Measurements from ENCODE around the gene ENOX1. TPM values are rescaled to one million over a fixed set of nuclear protein-coding genes. Genes with fewer than 3 reads are reported as not detected.

Gene ENOX1
- polyA plus RNA-seq, 3 donors: 0.04 TPM; not detected in 2

- no peak for TF ChIP-seq CTCF (IDR thresholded peaks at IDR 0.05)
- no peak for DNase-seq
- H2AFZ ChIP-seq (ENCODE audit: insufficient read depth, low read depth, low read length, poor library complexity, severe bottlenecking): no peak overlapping the region
- H3K4me2 ChIP-seq (replicated peaks; ENCODE audit: extremely low read depth, low read length, poor library complexity, severe bottlenecking): no peak overlapping the region
- H3K36me3 ChIP-seq (replicated peaks in 1 of 2; ENCODE audit: control insufficient read depth in 1 of 2, insufficient read depth in 2 of 2, low read length in 2 of 2): no peaks in the 10 kb centered on the region
- peaks cover under 1% of the 10 kb centered on the region for H3K4me1 Mint-ChIP-seq
- no peaks in the 10 kb centered on the region for H3K9me3 ChIP-seq (replicated peaks in 1 of 2; ENCODE audit: control insufficient read depth in 1 of 2, insufficient read depth in 1 of 2, low read length in 2 of 2)
- H3K9ac ChIP-seq (ENCODE audit: insufficient read depth, low read length, poor library complexity, severe bottlenecking): no peak overlapping the region
- H3K4me3 ChIP-seq (replicated peaks in 1 of 3; ENCODE audit: low read depth in 2 of 3, low read length in 3 of 3): no peak overlapping the region
- no peak overlapping the region for H3K27ac Mint-ChIP-seq
- no peaks in the 10 kb centered on the region for H4K20me1 ChIP-seq (ENCODE audit: insufficient read depth, low read length)
- H3K27me3 ChIP-seq (ENCODE audit: control insufficient read depth in 2 of 2, insufficient read depth in 2 of 2, low read length in 2 of 2): no peaks in the 10 kb centered on the region
- no peak overlapping the region for H3K4me3 Mint-ChIP-seq
- H3K27me3 Mint-ChIP-seq (ENCODE audit: low read depth in 3 of 3): peaks cover 1 to 2% (median 2%) of the 10 kb centered on the region in 3 donors
- H3K9me3 Mint-ChIP-seq: peaks cover 0 to 3% (median 0%) of the 10 kb centered on the region in 7 donors
- H3K36me3 Mint-ChIP-seq: no peaks in the 10 kb centered on the region
- no peaks in the 10 kb centered on the region for H3K79me2 ChIP-seq (ENCODE audit: insufficient read depth, low read length)
- 89% methylated on average over 7 of the region's 8 CpGs for WGBS (ENCODE audit: insufficient coverage)
- no peak overlapping the region for H3K27ac ChIP-seq (ENCODE audit: low read depth in 1 of 2, low read length in 2 of 2)
- intact Hi-C loops (cut with micrococcal nuclease): no loop called here
- no peaks in the 10 kb centered on the region for H3K4me1 ChIP-seq (ENCODE audit: control insufficient read depth in 1 of 2, insufficient read depth in 2 of 2, low read length in 2 of 2)
These were observed 541.3 kb downstream of the ENOX1 start for GRCh38 chr13:43245374-43245964.

GRCh38 chr13:43244481-43244880 lies 542.3 kb downstream of the ENOX1 start:
- Histone ChIP-seq H3K4me2 (replicated peaks; ENCODE audit: extremely low read depth, low read length, poor library complexity, severe bottlenecking) (no peak overlapping the region), H3K79me2 (ENCODE audit: insufficient read depth, low read length) (no peaks in the 10 kb centered on the region), H3K36me3 (replicated peaks in 1 of 2; ENCODE audit: control insufficient read depth in 1 of 2, insufficient read depth in 2 of 2, low read length in 2 of 2) (no peaks in the 10 kb centered on the region), H2AFZ (ENCODE audit: insufficient read depth, low read depth, low read length, poor library complexity, severe bottlenecking) (no peak overlapping the region), H3K4me3 (replicated peaks in 1 of 3; ENCODE audit: low read depth in 2 of 3, low read length in 3 of 3) (no peak overlapping the region), H3K9me3 (replicated peaks in 1 of 2; ENCODE audit: control insufficient read depth in 1 of 2, insufficient read depth in 1 of 2, low read length in 2 of 2) (no peaks in the 10 kb centered on the region), H3K27ac (ENCODE audit: low read depth in 1 of 2, low read length in 2 of 2) (no peak overlapping the region), H4K20me1 (ENCODE audit: insufficient read depth, low read length) (no peaks in the 10 kb centered on the region), H3K9ac (ENCODE audit: insufficient read depth, low read length, poor library complexity, severe bottlenecking) (no peak overlapping the region), H3K27me3 (ENCODE audit: control insufficient read depth in 2 of 2, insufficient read depth in 2 of 2, low read length in 2 of 2) (no peaks in the 10 kb centered on the region), H3K4me1 (ENCODE audit: control insufficient read depth in 1 of 2, insufficient read depth in 2 of 2, low read length in 2 of 2) (no peaks in the 10 kb centered on the region)
- DNase-seq: no peak
- intact Hi-C loops (cut with micrococcal nuclease): no loop called here
- H3K9me3 Mint-ChIP-seq: peaks cover 0 to 3% (median 0%) of the 10 kb centered on the region in 7 donors
- H3K27ac Mint-ChIP-seq: no peak overlapping the region
- peaks cover 1 to 2% (median 2%) of the 10 kb centered on the region in 3 donors for H3K27me3 Mint-ChIP-seq (ENCODE audit: low read depth in 3 of 3)
- no peaks in the 10 kb centered on the region for H3K36me3 Mint-ChIP-seq
- WGBS (ENCODE audit: insufficient coverage): 83% methylated on average over 2 of the region's 5 CpGs
- no peak overlapping the region for H3K4me3 Mint-ChIP-seq
- no peak for TF ChIP-seq CTCF (IDR thresholded peaks at IDR 0.05)
- peaks cover 2% of the 10 kb centered on the region for H3K4me1 Mint-ChIP-seq
